HG02973 (cell line): ENCODE measurements around the gene CDK9.
A peak's percentile ranks its signal among the peaks of the same experiment; 100 is the strongest.
"Not testable (repeated sequence)": the region's sequence is repeated elsewhere in the genome, so short reads cannot be mapped to it uniquely, and the experiment has no call there.

Experiments
- ATAC-seq: cut with Tn5 transposase; IDR thresholded peaks from one replicate; pipeline ENCODE4 v1.9.1; 2021; ENCODE audit warnings: moderate library complexity; ENCODE audit not compliant: unreplicated experiment

Gene CDK9

GRCh38 chr9:127785933-127786772 is at the start of gene CDK9:
CDK9 (plus strand) TSS chr9:127786034; CDS start chr9:127786149, 115 bp downstream.
- ATAC-seq = peak; percentile 44

GRCh38 chr9:127738666-127739065 is 47.2 kb upstream of the CDK9 start:
- no peak for ATAC-seq

DNA sequence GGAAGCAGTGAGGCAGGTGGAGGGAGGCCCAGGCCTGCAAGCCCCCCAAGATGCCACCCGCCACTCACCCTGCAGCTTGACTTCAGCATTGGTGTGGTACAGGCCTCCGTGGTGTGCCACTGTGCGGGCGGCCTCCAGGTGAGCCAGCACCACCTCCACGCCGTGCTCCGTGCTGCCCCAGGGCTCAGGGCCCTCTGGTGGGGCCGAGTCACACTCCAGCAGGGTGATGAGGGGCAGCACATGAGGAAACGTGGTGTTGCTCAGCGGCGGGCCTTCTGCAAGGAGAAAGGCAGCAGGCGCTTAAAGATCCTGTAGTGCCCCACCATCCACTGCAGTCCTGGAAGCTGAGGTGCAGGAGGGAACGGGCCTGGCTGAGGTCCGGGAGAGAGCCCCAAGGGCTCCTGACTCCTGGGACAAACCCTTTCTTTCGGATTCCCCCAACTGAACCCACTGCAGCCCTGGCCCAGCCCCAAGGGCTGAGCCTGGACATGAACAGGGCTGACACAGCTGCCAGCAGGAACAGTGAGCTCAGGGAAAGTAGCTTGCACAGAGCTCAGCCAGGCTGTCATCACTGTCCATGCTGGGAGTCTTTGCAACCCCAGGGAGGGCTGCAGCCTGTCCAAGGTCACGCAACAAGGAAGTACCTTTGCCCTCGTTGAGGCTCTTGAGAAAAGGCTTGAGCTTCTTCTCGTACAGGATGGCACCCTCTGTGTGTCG is 46.1 kb upstream of the CDK9 start:
- no peak for ATAC-seq

- ATAC-seq = no peak
Observed at GRCh38 chr9:127741831-127742434, 43.9 kb upstream of the CDK9 start.

- no peak for ATAC-seq
Observed at GRCh38 chr9:127742435-127743088, 43.3 kb upstream of the CDK9 start.

DNA sequence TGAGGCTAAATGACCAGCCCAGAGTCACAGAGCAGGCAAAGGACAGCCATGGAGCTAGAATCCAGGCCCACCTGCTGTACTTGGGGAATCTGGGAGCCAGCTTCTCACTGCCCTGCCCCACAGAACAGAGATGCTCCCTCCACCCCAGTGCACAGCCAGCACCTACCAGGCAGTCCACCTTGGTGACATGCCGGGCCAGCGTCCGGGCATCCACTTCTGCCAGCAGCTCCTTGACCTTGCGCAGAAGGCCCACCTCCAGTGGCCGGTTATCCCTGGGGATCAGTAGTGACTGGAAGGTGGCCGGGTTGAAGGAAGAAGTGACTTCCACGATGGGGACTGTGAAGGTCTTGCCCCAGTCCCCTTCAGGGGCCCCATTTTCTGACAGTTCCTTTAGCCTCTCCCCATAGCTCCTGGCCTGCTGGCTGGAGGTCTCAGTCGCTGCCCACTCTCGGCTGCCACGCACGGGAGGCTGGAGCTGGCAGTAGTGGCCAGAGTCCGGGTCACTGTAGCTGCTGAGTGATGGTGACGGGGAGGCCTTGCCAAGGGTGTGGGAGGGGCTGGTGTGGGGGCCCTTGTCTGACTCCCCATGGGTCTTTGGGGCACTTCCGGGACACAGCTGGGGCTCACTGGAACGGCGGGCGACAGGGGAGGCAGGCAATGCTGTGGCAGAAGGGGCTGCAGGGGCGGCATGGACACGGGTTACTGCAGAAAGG is 41.3 kb upstream of the CDK9 start:
- ATAC-seq = no peak

DNA sequence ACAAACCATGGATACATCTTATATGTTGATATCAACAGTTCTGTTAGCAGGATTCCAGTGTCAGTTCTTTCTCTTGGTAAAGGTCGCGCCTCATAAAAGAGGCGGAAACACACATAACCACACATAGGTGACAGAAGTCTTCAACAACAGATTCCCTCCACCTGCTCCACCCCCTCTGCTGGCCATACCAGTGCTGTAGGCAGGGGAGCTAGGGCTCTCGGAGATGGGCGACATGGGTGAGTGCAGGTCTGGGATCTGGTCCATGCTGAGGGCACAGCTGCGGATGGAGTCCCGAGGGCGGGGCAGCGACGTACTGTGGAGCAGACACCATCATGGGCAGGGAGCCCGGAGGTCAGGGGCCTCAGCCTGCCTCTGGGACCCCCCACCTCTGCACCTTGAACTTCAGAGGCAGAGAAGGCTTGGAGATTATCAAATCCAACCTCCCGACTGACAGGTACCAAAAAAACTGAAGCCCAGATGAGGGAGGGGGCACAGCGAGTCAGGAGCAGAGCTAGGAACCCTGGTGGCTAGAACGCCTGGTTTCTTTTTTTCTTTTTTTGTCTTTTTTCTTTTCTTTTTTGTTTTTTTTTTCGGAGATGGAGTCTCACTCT is 38.8 kb upstream of the CDK9 start:
- no peak for ATAC-seq

DNA sequence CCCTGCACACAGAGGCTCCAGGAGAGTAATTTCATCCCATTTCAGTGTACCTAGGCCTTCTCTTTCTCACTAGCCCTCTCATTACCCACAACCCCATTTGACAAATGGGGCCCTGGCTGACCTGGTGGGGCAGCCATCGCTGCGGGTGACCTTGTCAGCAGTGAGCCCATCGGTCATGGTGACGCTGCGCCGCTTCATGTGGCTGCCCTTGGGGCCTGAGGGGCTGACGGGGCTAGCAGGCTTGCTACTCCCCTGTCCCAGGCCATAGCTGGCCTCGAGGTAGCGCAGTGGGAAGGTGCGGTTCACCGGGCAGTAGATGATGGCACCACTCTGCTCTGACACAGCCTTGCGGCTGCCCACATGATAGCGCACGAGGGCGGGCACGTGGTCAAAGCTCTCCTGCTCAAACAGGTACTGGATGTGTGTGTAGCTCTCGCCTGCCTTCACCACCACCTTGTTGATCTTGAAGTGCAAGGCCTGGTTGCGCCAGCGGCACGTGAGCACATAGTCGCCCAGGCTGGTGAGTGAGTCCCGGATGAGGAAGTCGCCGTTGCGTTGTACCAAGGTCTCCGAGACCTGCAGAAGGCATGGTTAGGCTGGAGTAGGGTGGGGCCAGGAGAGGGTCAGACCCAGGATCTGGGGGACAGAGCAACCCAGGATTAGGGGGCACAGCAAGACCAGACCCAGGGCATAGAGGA is 36.6 kb upstream of the CDK9 start:
- ATAC-seq = no peak

DNA sequence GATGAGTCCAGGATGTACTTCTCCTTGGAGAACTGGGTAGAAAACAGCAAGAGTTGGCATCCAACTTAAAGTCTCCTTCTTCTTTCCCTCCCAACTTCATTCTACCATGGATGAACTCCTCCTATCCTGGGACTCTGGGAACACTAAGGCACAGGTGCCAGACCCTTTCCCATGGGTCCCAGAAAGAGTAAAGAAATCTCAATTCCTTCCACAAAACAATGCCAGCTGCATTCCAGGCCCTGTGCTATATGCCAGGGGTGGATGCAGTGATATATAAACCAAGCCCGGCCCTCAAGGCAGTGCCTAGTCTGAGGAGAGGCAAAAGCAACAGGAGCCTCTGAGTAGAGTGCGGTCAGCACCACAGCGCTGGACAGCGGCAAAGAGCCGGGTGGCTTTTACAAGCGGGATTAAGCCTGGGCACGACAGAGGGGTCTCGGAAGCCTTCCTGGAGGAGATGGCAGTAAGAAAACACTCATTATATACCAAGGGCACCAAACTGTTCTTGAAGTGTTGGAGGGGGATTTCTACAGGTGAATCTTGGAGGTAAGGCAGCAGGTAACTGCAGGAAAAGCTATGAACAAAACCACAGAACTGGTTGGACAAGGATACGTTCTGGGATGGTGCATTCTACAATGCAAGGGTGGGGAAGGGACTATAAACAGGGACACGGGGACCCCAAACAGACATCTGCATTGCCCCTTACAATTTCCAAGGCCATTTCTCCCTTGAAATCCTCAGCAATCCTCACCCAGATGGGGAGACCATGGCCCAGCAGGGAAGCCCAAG is 34.4 kb upstream of the CDK9 start:
- no peak for ATAC-seq

GRCh38 chr9:127753148-127753547 is 32.7 kb upstream of the CDK9 start:
- ATAC-seq = no peak

DNA sequence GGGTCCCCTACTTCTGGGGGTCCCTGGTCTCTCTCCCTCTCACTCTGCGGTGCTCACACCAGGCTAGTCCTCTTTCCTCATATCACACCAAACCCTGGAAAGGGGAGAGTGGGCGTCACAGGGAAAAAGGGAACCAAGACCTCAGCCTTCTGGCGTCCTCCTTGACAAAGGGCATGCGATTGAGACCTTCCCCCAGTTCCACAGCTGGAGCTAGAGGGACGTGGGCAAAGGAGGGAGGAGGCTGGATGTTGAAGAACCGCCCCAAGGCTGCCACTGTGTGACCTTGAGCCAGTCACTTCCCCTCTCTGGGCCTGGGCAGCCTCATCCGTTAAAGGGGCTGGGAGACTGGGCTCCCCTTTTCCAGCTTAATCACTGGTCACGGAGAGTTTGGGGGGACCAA is 32.2 kb upstream of the CDK9 start:
- no peak for ATAC-seq

GRCh38 chr9:127754099-127755060 is 31.5 kb upstream of the CDK9 start:
- no peak for ATAC-seq

DNA sequence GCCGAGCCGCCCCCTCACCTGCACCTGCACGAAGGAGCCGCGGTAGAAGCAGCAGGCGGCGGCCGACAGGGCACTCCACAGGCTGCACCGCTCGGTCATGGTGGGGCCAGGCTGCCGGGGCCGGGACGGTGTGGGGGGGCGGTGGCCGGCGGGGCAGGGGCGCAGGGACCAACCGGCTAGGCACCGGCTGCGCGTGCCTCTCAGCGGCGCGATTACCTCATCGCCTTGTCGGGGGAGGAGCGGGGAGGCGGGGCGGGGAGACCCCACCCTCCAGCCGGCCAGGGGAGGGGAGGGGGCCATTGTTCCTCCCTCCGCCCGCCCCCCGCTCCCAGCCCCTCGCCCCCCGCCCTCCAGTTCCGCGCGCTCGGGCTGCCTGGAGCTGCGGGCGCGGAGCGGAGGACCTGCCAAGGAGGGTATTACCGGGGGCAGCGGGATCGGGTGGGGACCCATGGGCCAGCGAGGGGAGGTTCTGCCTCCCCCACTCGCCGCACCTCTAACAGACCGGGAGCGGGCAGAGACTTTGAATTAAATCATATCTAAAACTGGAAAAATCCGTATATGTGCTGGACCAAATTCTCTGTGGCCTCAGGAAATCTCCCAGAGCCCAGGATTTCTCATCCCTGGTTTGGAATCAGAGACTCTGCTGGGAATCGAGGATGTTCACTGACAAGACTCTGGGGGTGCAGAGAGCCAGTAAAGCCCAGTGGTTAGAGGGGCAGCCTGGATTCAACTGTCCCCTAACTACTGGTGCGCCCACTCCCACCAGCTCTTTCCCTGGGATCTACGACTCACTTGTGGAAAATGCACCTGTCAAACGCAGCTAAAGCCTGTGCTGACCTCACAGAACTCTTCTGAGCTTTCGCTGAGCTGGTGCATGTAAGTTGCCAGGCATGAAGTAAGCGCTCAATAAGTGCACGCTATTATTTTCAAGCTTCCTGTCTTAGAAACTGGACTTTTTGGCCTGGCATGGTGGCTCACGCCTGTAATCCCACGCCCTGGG is 30.5 kb upstream of the CDK9 start:
- no peak for ATAC-seq

DNA sequence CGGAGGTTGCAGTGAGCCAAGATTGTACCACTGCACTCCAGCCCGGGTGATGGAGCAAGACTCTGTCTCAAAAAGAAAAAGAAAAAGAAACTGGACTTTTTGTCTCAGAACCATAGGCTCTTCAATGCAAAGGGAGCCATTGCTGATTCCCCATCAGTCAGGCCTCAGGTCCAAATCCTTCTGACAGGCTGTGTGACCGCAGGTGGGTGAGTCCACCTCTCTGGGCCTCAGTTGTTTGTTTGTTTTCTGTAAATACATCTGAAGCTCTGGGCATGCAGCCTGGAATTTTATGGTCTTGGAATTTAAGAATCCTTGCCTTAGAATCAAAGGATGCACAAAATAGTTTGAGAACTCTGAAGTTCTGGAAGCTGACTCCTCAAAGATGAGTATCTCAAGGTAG is 29.6 kb upstream of the CDK9 start:
- no peak for ATAC-seq

- ATAC-seq = not testable (repeated sequence)
Observed at GRCh38 chr9:127756776-127757175, 29.1 kb upstream of the CDK9 start.

GRCh38 chr9:127758843-127759242 is 27.0 kb upstream of the CDK9 start:
- no peak for ATAC-seq

- ATAC-seq = no peak
Observed at GRCh38 chr9:127761061-127761460, 24.8 kb upstream of the CDK9 start.
